Measurements from ENCODE around the gene TAS2R39.

GRCh38 chr7:143193880-143194279 is 10.7 kb downstream of the TAS2R39 start:
- TF ChIP-seq CTCF (IDR thresholded peaks at IDR 0.05) = no peak
- no peak for TF ChIP-seq EP300 (IDR thresholded peaks at IDR 0.05)
